ENCODE results near the gene PTK7.
"Not testable (repeated sequence)": the region's sequence is repeated elsewhere in the genome, so short reads cannot be mapped to it uniquely, and the experiment has no call there.

Gene PTK7

GRCh38 chr6:43037197-43037596, 38.9 kb upstream of the PTK7 start:
- Histone ChIP-seq H3K36me3 (replicated peaks; ENCODE audit: low read depth, low read length) (peaks cover 53% of the 10 kb centered on the region), H3K27me3 (ENCODE audit: low read depth, low read length) (no peaks in the 10 kb centered on the region), H2AFZ (ENCODE audit: low read depth, low read length) (no peak overlapping the region), H3K4me2 (ENCODE audit: low read length) (no peak overlapping the region), H3K4me1 (ENCODE audit: low read length) (no peaks in the 10 kb centered on the region), H3K9ac (ENCODE audit: low read length) (no peak overlapping the region), H4K20me1 (ENCODE audit: insufficient read depth, low read length) (no peaks in the 10 kb centered on the region), H3K9me3 (ENCODE audit: insufficient read depth, low read length) (no peaks in the 10 kb centered on the region), H3K4me3 (ENCODE audit: low read length) (no peak overlapping the region), H3K27ac (ENCODE audit: low read length) (no peak overlapping the region), H3K79me2 (ENCODE audit: low read length) (no peaks in the 10 kb centered on the region)
- no peak for TF ChIP-seq EZH2phosphoT487 (IDR thresholded peaks at IDR 0.05; ENCODE audit: low read depth)
- TF ChIP-seq CTCF (IDR thresholded peaks at IDR 0.05; ENCODE audit: low read depth, low read length) = no peak

GRCh38 chr6:43037706-43038105, 38.4 kb upstream of the PTK7 start:
- Histone ChIP-seq H3K9ac (ENCODE audit: low read length) (no peak overlapping the region), H3K4me3 (ENCODE audit: low read length) (no peak overlapping the region), H3K27me3 (ENCODE audit: low read depth, low read length) (no peaks in the 10 kb centered on the region), H2AFZ (ENCODE audit: low read depth, low read length) (no peak overlapping the region), H3K9me3 (ENCODE audit: insufficient read depth, low read length) (no peaks in the 10 kb centered on the region), H3K27ac (ENCODE audit: low read length) (no peak overlapping the region), H4K20me1 (ENCODE audit: insufficient read depth, low read length) (no peaks in the 10 kb centered on the region), H3K4me2 (ENCODE audit: low read length) (no peak overlapping the region), H3K4me1 (ENCODE audit: low read length) (no peaks in the 10 kb centered on the region), H3K36me3 (replicated peaks; ENCODE audit: low read depth, low read length) (peaks cover 52% of the 10 kb centered on the region), H3K79me2 (ENCODE audit: low read length) (no peaks in the 10 kb centered on the region)
- no peak for TF ChIP-seq CTCF (IDR thresholded peaks at IDR 0.05; ENCODE audit: low read depth, low read length)
- TF ChIP-seq EZH2phosphoT487 (IDR thresholded peaks at IDR 0.05; ENCODE audit: low read depth) = no peak

- H2AFZ ChIP-seq (ENCODE audit: low read depth, low read length) = no peak overlapping the region
- H3K9me3 ChIP-seq (ENCODE audit: insufficient read depth, low read length) = no peaks in the 10 kb centered on the region
- H3K9ac ChIP-seq (ENCODE audit: low read length) = no peak overlapping the region
- no peaks in the 10 kb centered on the region for H3K4me1 ChIP-seq (ENCODE audit: low read length)
- H3K36me3 ChIP-seq (replicated peaks; ENCODE audit: low read depth, low read length) = peaks cover 56% of the 10 kb centered on the region
- H4K20me1 ChIP-seq (ENCODE audit: insufficient read depth, low read length) = no peaks in the 10 kb centered on the region
- H3K27ac ChIP-seq (ENCODE audit: low read length) = no peak overlapping the region
- H3K4me3 ChIP-seq (ENCODE audit: low read length) = no peak overlapping the region
- H3K27me3 ChIP-seq (ENCODE audit: low read depth, low read length) = no peaks in the 10 kb centered on the region
- TF ChIP-seq CTCF (IDR thresholded peaks at IDR 0.05; ENCODE audit: low read depth, low read length) = no peak
- TF ChIP-seq EZH2phosphoT487 (IDR thresholded peaks at IDR 0.05; ENCODE audit: low read depth) = no peak
- H3K79me2 ChIP-seq (ENCODE audit: low read length) = no peaks in the 10 kb centered on the region
- H3K4me2 ChIP-seq (ENCODE audit: low read length) = no peak overlapping the region
These were observed 37.4 kb upstream of the PTK7 start for GRCh38 chr6:43038727-43039126.

- H2AFZ ChIP-seq (ENCODE audit: low read depth, low read length) = no peak overlapping the region
- H3K27me3 ChIP-seq (ENCODE audit: low read depth, low read length) = no peaks in the 10 kb centered on the region
- H3K4me2 ChIP-seq (ENCODE audit: low read length) = no peak overlapping the region
- no peaks in the 10 kb centered on the region for H3K9me3 ChIP-seq (ENCODE audit: insufficient read depth, low read length)
- no peak overlapping the region for H3K4me3 ChIP-seq (ENCODE audit: low read length)
- H3K36me3 ChIP-seq (replicated peaks; ENCODE audit: low read depth, low read length) = peaks cover 57% of the 10 kb centered on the region
- H3K79me2 ChIP-seq (ENCODE audit: low read length) = no peaks in the 10 kb centered on the region
- H3K27ac ChIP-seq (ENCODE audit: low read length) = no peak overlapping the region
- no peaks in the 10 kb centered on the region for H3K4me1 ChIP-seq (ENCODE audit: low read length)
- TF ChIP-seq EZH2phosphoT487 (IDR thresholded peaks at IDR 0.05; ENCODE audit: low read depth) (no peak), CTCF (IDR thresholded peaks at IDR 0.05; ENCODE audit: low read depth, low read length) (no peak)
- no peak overlapping the region for H3K9ac ChIP-seq (ENCODE audit: low read length)
- H4K20me1 ChIP-seq (ENCODE audit: insufficient read depth, low read length) = no peaks in the 10 kb centered on the region
These were observed 35.4 kb upstream of the PTK7 start for GRCh38 chr6:43040542-43041257.

GRCh38 chr6:43041475-43041874, 34.6 kb upstream of the PTK7 start:
- not testable (repeated sequence) for H3K9me3 ChIP-seq (ENCODE audit: insufficient read depth, low read length); H4K20me1 ChIP-seq (ENCODE audit: insufficient read depth, low read length); H3K4me3 ChIP-seq (ENCODE audit: low read length); H3K79me2 ChIP-seq (ENCODE audit: low read length); H3K4me2 ChIP-seq (ENCODE audit: low read length); H2AFZ ChIP-seq (ENCODE audit: low read depth, low read length); H3K27ac ChIP-seq (ENCODE audit: low read length); H3K4me1 ChIP-seq (ENCODE audit: low read length); H3K27me3 ChIP-seq (ENCODE audit: low read depth, low read length); H3K9ac ChIP-seq (ENCODE audit: low read length)
- H3K36me3 ChIP-seq (replicated peaks; ENCODE audit: low read depth, low read length) = peaks cover 58% of the 10 kb centered on the region
